Measurements from ENCODE around the gene NHLH1.

NHLH1 gene

GRCh38 chr1:160416369-160416768 is 49.5 kb downstream of the NHLH1 start:
- Histone ChIP-seq H3K27ac (ENCODE audit: low read length) (no peak overlapping the region), H3K36me3 (ENCODE audit: control insufficient read depth in 1 of 2, insufficient read depth in 2 of 2, low read length in 2 of 2) (peaks cover 0 to 42% of the 10 kb centered on the region in 2 donors), H3K27me3 (ENCODE audit: low read depth, low read length) (no peaks in the 10 kb centered on the region), H3K9me3 (ENCODE audit: control insufficient read depth in 1 of 2, low read length in 2 of 2) (no peaks in the 10 kb centered on the region), H3K4me1 (ENCODE audit: control insufficient read depth in 1 of 2, insufficient read depth in 2 of 2, low read length in 2 of 2) (no peaks in the 10 kb centered on the region), H3K4me3 (ENCODE audit: low read depth in 1 of 2, low read length in 2 of 2) (no peak overlapping the region)

DNA sequence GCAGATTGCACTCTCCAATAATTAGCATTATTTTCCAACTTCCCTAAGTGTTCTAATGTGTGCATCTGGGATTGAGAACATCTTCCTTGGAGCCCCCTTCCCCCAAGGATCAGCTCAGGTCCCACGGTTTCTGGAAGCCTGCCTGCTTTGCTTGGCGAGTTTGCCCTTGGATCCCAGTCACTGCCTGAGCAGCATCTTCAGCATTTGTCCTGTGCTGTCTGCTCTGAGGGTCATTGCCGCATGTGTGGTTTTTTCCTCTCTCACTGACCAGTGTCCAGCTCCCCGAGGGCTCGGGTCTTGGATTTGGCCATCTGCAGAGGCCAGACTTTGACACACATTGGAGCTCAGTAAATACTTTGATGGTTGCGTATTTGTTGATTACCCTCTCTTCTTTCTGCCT is 51.6 kb downstream of the NHLH1 start:
- no peaks in the 10 kb centered on the region for H3K4me1 ChIP-seq (ENCODE audit: control insufficient read depth in 1 of 2, insufficient read depth in 2 of 2, low read length in 2 of 2)
- H3K27ac ChIP-seq (ENCODE audit: low read length) = no peak overlapping the region
- H3K9me3 ChIP-seq (ENCODE audit: control insufficient read depth in 1 of 2, low read length in 2 of 2) = no peaks in the 10 kb centered on the region
- no peak overlapping the region for H3K4me3 ChIP-seq (ENCODE audit: low read depth in 1 of 2, low read length in 2 of 2)
- H3K27me3 ChIP-seq (ENCODE audit: low read depth, low read length) = no peaks in the 10 kb centered on the region
- H3K36me3 ChIP-seq (ENCODE audit: control insufficient read depth in 1 of 2, insufficient read depth in 2 of 2, low read length in 2 of 2) = peaks cover 0 to 45% of the 10 kb centered on the region in 2 donors

DNA sequence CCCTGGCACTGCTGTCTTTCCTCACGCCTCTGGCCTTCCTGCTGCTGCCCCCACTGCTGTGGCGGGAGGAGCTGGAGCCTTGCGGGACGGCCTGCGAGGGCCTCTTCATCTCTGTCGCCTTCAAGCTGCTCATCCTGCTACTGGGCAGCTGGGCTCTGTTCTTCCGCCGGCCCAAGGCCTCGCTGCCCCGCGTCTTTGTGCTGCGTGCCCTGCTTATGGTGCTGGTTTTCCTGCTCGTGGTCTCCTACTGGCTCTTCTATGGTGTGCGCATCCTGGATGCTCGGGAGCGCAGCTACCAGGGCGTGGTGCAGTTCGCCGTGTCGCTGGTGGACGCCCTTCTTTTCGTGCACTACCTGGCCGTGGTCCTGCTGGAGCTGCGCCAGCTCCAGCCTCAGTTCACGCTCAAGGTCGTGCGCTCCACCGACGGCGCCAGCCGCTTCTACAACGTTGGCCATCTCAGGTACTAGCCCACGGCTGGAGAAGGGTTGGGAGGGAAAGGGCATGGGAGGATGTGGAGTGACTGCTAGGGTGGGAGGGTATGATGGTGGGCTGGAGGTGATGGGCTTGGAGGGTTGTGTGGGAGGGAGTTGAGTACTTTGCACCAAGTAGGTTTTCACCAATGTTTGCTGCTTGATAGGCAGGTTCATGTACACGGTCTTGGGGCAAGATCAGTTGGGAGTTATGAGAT is 52.4 kb downstream of the NHLH1 start:
- Histone ChIP-seq H3K27ac (ENCODE audit: low read length) (no peak overlapping the region), H3K9me3 (ENCODE audit: control insufficient read depth in 1 of 2, low read length in 2 of 2) (no peaks in the 10 kb centered on the region), H3K4me1 (ENCODE audit: control insufficient read depth in 1 of 2, insufficient read depth in 2 of 2, low read length in 2 of 2) (no peaks in the 10 kb centered on the region), H3K4me3 (ENCODE audit: low read depth in 1 of 2, low read length in 2 of 2) (no peak overlapping the region), H3K27me3 (ENCODE audit: low read depth, low read length) (no peaks in the 10 kb centered on the region), H3K36me3 (ENCODE audit: control insufficient read depth in 1 of 2, insufficient read depth in 2 of 2, low read length in 2 of 2) (peaks cover 0 to 53% of the 10 kb centered on the region in 2 donors)

DNA sequence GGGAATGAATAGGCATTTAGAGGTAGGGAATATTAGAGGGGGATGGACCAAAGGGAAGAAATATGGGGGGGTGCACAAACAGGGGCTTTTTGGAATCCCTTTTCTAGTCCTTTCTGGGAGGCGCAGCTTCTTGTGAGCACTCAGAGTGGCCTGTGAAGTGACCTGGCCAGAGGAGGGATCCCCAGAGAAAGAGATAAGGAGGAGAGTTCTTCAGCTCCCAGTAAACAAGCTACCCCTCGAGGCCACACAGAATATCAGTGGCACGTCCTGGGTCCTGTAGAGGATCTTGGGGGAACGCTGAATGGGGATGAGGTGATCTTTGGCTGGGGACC is 52.9 kb downstream of the NHLH1 start:
- Histone ChIP-seq H3K9me3 (ENCODE audit: control insufficient read depth in 1 of 2, low read length in 2 of 2) (no peaks in the 10 kb centered on the region), H3K4me3 (ENCODE audit: low read depth in 1 of 2, low read length in 2 of 2) (no peak overlapping the region), H3K27me3 (ENCODE audit: low read depth, low read length) (no peaks in the 10 kb centered on the region), H3K27ac (ENCODE audit: low read length) (no peak overlapping the region), H3K4me1 (ENCODE audit: control insufficient read depth in 1 of 2, insufficient read depth in 2 of 2, low read length in 2 of 2) (no peaks in the 10 kb centered on the region), H3K36me3 (ENCODE audit: control insufficient read depth in 1 of 2, insufficient read depth in 2 of 2, low read length in 2 of 2) (peaks cover 0 to 58% of the 10 kb centered on the region in 2 donors)

DNA sequence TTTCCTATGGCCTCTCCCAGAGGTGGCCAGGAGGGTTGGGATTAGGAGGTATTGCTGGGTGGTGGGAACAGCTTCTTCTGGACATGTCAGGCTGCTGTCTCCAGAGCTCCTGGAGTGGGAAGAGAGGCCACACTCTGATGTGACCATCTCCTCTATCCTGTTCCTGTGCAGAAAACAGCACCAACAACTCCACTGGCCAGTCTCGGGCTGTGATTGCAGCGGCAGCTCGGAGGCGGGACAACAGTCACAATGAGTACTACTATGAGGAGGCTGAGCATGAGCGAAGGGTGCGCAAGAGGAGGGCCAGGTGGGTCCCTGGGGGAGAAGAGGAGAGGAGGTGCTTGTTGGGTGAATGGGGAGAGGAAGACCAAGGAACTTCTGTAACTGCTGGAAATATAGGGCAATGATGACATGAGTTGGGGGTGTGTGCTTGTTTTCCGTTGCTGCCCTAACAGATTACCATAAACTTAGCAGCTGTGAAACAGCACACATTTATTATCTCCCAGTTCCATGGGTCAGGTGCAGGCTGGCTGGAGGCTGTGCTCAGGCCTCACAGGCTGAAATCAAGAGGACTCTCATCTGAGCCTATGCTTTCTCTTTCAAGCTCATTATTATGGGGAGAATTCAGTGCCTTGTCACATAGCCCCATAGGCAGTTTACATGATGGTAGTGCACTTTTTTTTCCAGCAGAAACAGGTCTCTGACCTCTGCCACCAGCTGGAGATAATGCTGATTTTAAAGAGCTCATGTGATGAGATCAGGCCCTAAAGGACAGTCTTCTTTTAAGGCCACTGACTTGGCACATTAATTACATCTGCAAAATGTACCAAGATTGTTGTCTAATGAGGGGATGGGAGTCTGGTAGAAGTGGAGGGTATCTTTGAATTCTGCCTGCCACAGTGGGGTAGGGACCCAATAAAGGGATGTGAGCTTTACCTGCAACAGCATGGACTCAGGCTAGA is 54.3 kb downstream of the NHLH1 start:
- Histone ChIP-seq H3K36me3 (ENCODE audit: control insufficient read depth in 1 of 2, insufficient read depth in 2 of 2, low read length in 2 of 2) (peaks cover 0 to 68% of the 10 kb centered on the region in 2 donors), H3K27me3 (ENCODE audit: low read depth, low read length) (no peaks in the 10 kb centered on the region), H3K4me3 (ENCODE audit: low read depth in 1 of 2, low read length in 2 of 2) (no peak overlapping the region), H3K9me3 (ENCODE audit: control insufficient read depth in 1 of 2, low read length in 2 of 2) (no peaks in the 10 kb centered on the region), H3K27ac (ENCODE audit: low read length) (no peak overlapping the region), H3K4me1 (ENCODE audit: control insufficient read depth in 1 of 2, insufficient read depth in 2 of 2, low read length in 2 of 2) (no peaks in the 10 kb centered on the region)

DNA sequence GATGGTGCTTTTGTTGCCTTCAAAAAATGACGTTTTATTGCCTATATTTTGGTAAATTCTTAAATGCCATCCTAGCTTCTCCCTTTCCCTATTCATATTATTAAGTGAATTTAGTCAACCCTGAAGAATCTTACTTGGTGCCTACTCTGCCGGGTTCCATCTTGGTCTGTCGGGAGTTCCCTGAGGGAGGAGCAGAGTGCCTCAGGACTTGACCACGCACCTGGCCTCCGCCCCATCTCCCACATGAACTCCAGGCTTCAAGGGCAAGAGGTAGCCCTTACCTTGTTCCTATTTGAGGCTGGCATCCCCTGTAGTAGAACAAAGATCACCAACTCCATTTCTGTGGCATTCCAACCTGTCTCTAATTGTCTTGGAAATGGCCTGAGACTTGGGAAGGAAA is 55.0 kb downstream of the NHLH1 start:
- H3K27ac ChIP-seq (ENCODE audit: low read length) = no peak overlapping the region
- peaks cover 0 to 68% of the 10 kb centered on the region in 2 donors for H3K36me3 ChIP-seq (ENCODE audit: control insufficient read depth in 1 of 2, insufficient read depth in 2 of 2, low read length in 2 of 2)
- no peak overlapping the region for H3K4me3 ChIP-seq (ENCODE audit: low read depth in 1 of 2, low read length in 2 of 2)
- H3K9me3 ChIP-seq (ENCODE audit: control insufficient read depth in 1 of 2, low read length in 2 of 2) = no peaks in the 10 kb centered on the region
- H3K4me1 ChIP-seq (ENCODE audit: control insufficient read depth in 1 of 2, insufficient read depth in 2 of 2, low read length in 2 of 2) = no peaks in the 10 kb centered on the region
- no peaks in the 10 kb centered on the region for H3K27me3 ChIP-seq (ENCODE audit: low read depth, low read length)
